NCI-H82 treated with DMSO at 0.1 percent for 48 hours (cell line): Measurements from ENCODE around the gene TMEFF2.
"Not testable (repeated sequence)": the region's sequence is repeated elsewhere in the genome, so short reads cannot be mapped to it uniquely, and the experiment has no call there.

Experiments
- DNase-seq: peaks from one replicate; lab custom pipeline; 2025; ENCODE audit not compliant: unreplicated experiment; lab: John Stamatoyannopoulos, UW

TMEFF2 gene

GRCh38 chr2:192130312-192130711 lies 64.4 kb downstream of the TMEFF2 start:
- not testable (repeated sequence) for DNase-seq

DNA sequence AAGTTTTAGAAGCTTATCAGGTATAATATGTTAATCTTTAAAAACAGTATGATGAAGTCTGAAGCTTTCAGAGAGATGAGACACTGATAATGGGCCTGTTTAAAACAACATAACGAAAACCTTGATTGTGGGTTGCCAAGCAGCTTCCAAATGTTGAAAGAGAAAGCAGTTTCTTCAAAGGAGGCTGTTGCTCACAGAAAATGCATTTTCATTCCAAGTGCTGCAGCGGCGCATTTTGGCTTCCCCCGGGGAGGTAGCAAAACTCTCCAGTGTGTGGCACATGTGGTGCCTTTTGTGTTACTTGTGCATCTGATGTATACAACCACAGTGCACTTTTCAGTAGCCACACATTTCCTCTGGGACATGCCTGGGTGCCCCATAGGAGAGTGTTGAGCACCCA lies 66.1 kb downstream of the TMEFF2 start:
- DNase-seq, result no peak

GRCh38 chr2:192127434-192127833 lies 67.3 kb downstream of the TMEFF2 start:
- no peak for DNase-seq

DNA sequence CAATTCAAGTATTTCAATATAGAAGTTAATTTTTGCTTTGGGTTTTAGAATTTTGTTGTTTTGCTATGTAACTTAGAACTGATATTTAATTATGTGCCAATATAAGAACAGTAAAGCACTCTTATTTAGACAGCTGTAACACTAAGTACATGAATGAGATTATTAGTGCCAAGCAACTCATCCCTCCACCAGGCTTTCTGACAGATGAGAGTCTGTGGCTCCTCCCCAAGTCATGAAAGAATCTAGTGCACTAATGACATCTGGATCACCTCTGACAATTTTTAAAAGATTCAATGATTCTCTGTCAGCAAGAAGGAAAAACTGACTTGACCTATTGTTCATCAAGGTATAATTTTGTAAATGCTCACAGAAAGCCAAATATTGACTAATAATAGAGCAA lies 67.8 kb downstream of the TMEFF2 start:
- peak; percentile 51 for DNase-seq

- DNase-seq, result no peak
Observed at GRCh38 chr2:192126426-192126825, 68.3 kb downstream of the TMEFF2 start.

DNA sequence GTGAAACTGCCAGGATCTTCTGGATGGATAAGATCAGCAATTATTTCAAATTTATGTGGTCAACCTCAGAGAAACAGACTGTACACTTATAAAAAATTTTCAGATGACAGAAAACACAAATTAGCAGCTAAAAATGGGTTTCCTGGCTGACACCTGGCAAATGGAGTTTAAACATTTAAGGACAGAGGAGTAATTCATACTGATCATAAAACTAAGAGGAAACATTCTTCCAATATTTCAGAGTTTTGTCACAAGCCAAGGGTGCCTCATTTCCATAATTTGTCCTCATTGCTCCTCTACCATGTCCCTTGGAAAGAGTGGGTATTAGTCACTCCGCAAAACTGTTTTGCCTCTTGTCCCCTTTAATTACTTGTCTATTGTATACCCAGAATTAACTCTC lies 70.2 kb downstream of the TMEFF2 start:
- no peak for DNase-seq

- DNase-seq, result no peak
Observed at GRCh38 chr2:192123847-192124246, 70.9 kb downstream of the TMEFF2 start.

DNA sequence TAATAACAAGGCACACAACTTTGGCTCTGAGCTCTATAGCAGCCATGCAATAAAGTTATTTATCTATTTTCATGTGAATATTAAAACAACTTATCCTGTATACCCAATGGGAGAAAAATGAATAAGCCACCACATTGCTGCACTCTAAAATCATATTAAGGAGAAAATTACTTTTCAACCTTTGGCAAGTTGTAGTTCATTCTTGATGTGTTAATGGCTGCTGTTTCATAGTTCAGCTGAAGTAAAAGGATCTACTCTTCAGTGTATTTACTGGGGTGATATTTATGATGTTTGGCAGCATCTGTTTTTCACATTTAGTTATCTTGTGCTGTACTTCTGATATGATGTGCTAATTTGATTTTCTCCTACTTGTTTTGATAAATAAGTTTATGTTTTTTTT lies 71.8 kb downstream of the TMEFF2 start:
- DNase-seq, result no peak

DNA sequence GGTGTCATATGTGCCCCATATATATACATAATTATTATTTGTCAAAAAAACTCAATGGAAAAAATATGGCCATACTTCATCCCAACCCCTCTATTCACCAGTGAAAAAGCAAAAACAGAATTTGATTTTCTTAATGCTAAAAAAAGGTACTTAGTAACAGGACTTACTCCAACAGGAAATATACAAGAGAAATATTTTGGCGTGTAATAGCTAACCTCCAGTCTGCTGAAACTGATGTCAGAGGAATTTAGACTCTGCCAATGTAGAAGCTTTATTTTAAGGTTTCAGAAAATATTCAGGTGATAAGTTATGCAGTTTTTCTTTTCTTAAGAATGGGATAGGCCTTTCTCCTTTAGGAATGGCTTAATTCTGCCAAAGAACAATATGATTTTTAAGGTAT lies 72.6 kb downstream of the TMEFF2 start:
- no peak for DNase-seq

DNA sequence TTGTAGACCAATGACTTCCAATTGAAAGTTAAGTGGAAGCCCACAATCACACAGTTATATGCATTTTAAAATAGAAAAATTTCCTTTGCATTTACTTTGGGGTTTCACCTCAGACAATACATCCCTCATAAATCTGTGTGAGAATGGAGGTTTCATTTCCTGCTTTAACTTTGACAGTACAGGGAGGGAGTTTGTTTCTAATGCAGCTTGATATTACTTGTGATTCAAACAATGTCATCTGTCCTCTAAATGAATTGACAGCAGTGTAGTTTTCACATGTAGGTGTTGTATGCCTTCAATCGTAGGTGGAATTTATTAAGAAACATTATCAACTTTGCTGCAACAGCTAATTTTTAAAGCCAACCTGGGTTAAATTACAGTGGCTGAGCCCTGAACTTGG lies 75.2 kb downstream of the TMEFF2 start:
- DNase-seq, result no peak

- DNase-seq, result no peak
Observed at GRCh38 chr2:192117705-192118104, 77.0 kb downstream of the TMEFF2 start.

DNA sequence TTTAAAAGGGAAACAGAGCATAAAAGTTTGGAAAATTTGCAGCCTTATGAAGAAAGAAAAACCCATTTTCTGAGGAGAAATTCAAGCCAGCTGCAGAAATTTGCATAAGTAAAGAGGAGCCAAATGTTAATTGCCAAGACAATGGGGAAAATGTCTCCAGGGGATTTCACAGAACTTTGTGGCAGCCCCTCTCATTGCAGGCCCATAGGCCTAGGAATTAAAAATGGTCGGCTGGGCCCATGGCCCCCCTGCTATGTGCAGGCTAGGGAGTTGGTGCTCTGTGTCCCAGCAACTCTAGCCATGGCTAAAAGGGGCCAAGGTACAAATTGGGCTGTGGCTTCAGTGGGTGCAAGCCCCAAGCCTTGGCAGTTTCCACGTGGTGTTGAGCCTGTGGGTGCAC lies 83.2 kb downstream of the TMEFF2 start:
- not testable (repeated sequence) for DNase-seq

DNA sequence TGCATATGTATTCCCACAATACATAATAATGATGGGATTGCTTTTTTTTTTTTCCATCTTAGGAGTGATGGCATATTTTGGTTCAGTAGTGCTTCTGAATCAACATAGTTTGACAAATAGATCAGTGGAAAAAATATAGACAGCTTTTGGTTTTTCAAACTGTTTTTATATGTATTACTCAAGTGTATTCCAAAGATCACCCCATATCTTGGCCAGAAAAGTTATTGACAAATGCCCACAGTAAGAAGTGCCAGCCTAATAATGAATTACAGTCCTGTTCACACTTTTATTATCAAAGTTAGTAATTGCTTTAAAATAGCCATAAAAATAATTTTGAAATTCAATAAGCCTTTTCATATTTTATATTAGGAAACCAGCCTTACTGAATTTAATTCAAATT lies 95.0 kb downstream of the TMEFF2 start:
- DNase-seq, result no peak

DNA sequence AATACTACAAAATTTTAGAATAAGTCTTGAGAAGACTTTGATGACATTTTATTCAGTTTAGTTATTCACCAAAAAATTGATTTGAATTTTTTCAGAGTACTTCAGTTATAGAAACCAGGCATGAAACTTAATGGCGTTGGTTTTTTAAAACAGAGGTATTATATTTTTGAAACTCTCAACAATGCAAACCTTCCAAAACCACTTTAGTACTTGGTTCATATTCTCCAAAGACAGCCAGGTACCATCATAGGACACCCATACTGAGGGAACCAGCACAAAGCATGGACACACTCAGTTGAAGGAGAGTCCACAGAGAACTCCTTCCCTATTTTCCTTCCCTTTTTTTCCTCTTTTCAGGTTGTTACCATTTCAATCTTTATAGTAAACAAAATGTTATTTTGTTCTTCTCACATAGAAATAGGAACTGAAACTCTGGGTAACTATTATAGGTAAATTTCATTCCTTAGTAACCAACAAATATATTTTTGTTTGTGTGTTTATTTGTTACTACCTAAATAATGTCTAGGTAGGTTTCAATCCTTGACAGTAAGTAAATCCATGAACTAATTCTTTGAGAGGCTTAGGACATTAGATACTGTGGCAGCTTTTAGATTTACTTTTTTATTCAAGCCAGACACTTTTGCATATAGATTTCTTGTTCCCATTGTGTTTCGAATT lies 95.8 kb downstream of the TMEFF2 start:
- DNase-seq, result no peak

GRCh38 chr2:192091476-192091875 lies 103.3 kb downstream of the TMEFF2 start:
- no peak for DNase-seq

DNA sequence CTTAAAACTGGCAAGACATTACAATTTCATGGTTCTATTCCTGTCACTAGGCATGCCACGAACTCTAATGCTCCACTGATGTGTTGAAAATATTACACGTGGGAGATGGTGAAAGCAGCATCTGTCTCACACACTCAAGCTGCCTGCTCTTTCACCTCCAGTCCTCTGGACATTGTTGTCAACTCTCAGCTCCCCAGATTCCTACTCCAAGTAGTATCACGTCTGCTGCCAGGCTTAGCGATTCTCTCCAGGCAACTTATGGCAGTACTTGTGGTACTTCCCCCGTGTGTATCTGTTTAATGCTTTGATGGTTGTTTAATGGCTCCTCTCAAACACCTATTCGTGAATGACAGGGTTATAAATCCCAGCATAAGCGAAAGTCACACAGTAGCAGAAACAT lies 103.8 kb downstream of the TMEFF2 start:
- DNase-seq, result no peak

GRCh38 chr2:192087398-192087958 lies 107.3 kb downstream of the TMEFF2 start:
- no peak for DNase-seq

- DNase-seq, result no peak
Observed at GRCh38 chr2:192082121-192082520, 112.6 kb downstream of the TMEFF2 start.

DNA sequence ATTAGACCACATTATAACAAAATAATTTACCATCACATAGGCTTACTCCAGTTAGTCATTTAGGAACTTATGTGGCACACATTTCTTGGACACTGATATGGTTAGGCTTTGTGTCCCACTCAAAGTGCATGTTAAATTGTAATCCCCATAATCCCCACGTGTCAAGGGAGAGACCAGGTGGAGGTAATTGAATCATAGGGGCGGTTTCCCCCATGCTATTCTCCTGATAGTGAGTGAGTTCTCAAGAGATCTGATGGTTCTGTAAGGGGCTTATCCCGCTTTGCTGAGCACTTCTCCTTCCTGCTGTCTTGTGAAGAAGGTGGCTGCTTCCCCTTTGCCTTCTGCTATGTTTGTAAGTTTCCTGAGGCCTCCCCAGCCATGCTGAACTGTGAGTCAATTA lies 114.6 kb downstream of the TMEFF2 start:
- peak; percentile 77 for DNase-seq

- DNase-seq, result no peak
Observed at GRCh38 chr2:192073878-192074277, 120.9 kb downstream of the TMEFF2 start.

DNA sequence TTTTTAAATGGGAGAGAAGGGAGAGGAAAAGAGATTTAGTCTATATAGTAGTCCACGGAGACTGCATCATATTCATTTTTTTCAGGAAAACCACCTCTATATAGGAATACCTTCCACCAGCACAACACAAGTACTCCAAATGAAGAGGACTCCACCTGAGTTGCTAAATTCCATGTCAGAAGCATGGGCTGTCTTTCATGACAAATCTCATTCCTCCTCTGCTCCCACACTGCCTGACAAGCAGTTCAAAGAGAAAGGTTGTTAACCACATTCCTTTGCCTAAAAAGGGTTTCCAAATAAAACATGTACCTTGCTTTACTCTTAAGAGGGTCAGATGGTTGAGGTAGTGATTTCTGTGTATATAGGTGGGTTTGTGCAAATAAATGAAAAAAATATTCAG lies 122.0 kb downstream of the TMEFF2 start:
- no peak for DNase-seq

DNA sequence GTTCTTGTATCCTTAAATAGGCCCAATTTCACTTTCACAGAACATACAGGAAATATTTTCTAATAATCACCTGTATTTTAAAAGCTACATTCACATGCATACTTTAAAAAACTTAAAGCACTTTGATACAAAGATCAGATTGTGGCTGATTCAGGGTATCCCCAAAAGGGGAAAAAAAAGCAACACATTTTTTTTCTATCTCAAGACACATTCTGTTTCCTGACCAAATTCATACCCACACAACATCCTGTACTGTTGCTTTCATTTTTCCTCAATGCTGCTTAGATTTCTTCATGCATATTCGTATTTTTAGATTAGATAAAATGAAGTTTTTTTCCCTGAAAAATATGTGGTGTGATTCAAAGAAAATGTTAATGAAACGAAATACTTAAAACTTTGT lies 122.5 kb downstream of the TMEFF2 start:
- no peak for DNase-seq

- DNase-seq, result no peak
Observed at GRCh38 chr2:192070099-192070498, 124.6 kb downstream of the TMEFF2 start.
